K562 (cell line): ENCODE data around the gene PIAS3. TPM values are rescaled to one million over a fixed set of nuclear protein-coding genes. Genes with fewer than 3 reads are reported as not detected.

Experiments used
- BRD4 ChIP-seq: fragments of 200-600 bp; sonication (generic); IDR thresholded peaks from 2 replicates; pipeline ENCODE4 v1.6.1; 2017; ENCODE audit warnings: inconsistent platforms
- HMGN3 ChIP-seq: IDR thresholded peaks from 2 replicates; pipeline ENCODE4 v1.6.1; 2011; ENCODE audit warnings: borderline replicate concordance, low read depth, mild to moderate bottlenecking, mixed read lengths, low read length; ENCODE audit not compliant: insufficient read length; ENCODE audit errors: extremely low read depth
- L3MBTL2 ChIP-seq: fragments of 450-650 bp; IDR thresholded peaks from 2 replicates; pipeline ENCODE4 v1.6.1; 2016; ENCODE audit warnings: mild to moderate bottlenecking, moderate library complexity
- MXI1 ChIP-seq: IDR thresholded peaks from 2 replicates; pipeline ENCODE4 v1.6.1; 2011; ENCODE audit warnings: low read depth, mild to moderate bottlenecking, improper control_type of control experiment, low read length
- PHF21A ChIP-seq: fragments of 450-650 bp; IDR thresholded peaks from 2 replicates; pipeline ENCODE4 v1.6.1; 2017; ENCODE audit warnings: low read depth, borderline replicate concordance
- REST ChIP-seq, 2 experiments: fragments of 450-650 bp; formaldehyde crosslinking in 1 of 2; IDR thresholded peaks; 2 replicates each; pipeline versions ENCODE4 v1.4.0 to v1.6.1; 2014 to 2020; ENCODE audit warnings: mild to moderate bottlenecking in 2 of 2, borderline replicate concordance in 1 of 2, low read depth in 1 of 2
- RREB1 ChIP-seq: fragments of 250-450 bp; sonication (Bioruptor Pico); IDR thresholded peaks from 2 replicates; pipeline ENCODE4 v1.4.0; 2020
- SNRNP70 ChIP-seq: fragments of 200-400 bp; formaldehyde crosslinking; optimal IDR thresholded peaks from 2 replicates; pipeline ENCODE3; 2017; ENCODE audit warnings: low read depth, low read length
- TAF7 ChIP-seq: fragments of 450-650 bp; IDR thresholded peaks from 2 replicates; pipeline ENCODE4 v1.6.1; 2016; ENCODE audit warnings: missing genetic modification characterization, missing compliant biosample characterization
- THAP12 ChIP-seq: fragments of 250-450 bp; sonication (Bioruptor Pico); IDR thresholded peaks from 2 replicates; pipeline ENCODE4 v1.9.0; 2021; ENCODE audit warnings: mild to moderate bottlenecking, inconsistent platforms
- ZNF551 ChIP-seq: fragments of 250-450 bp; sonication (Bioruptor Pico); IDR thresholded peaks from 2 replicates; pipeline ENCODE4 v1.5.0; 2021; ENCODE audit warnings: mild to moderate bottlenecking, moderate library complexity
- polyA plus RNA-seq, 8 experiments: library from polyadenylated mRNA; depleted of rRNA in 4 of 8; stranded (reverse) in 5 of 8; unstranded in 3 of 8; fragments of >200 nt; fragmentation: Nextera tagmentation in 2 of 8; fragmentation: Illumina TruSeq in 1 of 8; extraction: Ambion mirVana in 2 of 8; extraction: Trizol in 1 of 8; gene quantifications; 2 replicates each; pipeline versions ENCODE4 v1.2.1 to v1.2.3, GENCODE V29; 2011 to 2014; ENCODE audit warnings: inconsistent platforms in 1 of 8, missing spikeins in 1 of 8
- total RNA-seq, 7 experiments: library from RNA; depleted of rRNA in 6 of 7; stranded (reverse); fragments of >200 nt in 6 of 7; fragmentation: Illumina TruSeq in 2 of 7; extraction: Trizol in 2 of 7; gene quantifications; 2 replicates each; pipeline versions ENCODE4 v1.2.1 to v1.2.3, GENCODE V29; 2011 to 2021; ENCODE audit warnings: low replicate concordance in 1 of 7

PIAS3 gene
- total and polyA plus RNA-seq, 9 of the 15 experiments (the other 6 are each of a cell fraction or from before 2014, with no cell fraction given) = 1.1 to 25.6 (median 7.9) TPM

GRCh38 chr1:145845514-145846161 lies 13.2 kb downstream of the PIAS3 start, which contains the start of gene NUDT17 (continued):
- peak; percentile 56; the same call in 1 of the 2 replicates for TF ChIP-seq REST (IDR thresholded peaks at IDR 0.05; ENCODE audit: borderline replicate concordance)
- TF ChIP-seq REST (CRISPR knock-in tag; IDR thresholded peaks at IDR 0.05; ENCODE audit: low read depth) = 0 out of 2 replicates have a peak, but pooled peaks have one; percentile 18
- TF ChIP-seq HMGN3 = peak; percentile 75
- no peak for TF ChIP-seq RREB1 (CRISPR knock-in tag)
- TF ChIP-seq ZNF551 = no peak
- peak; percentile 56; the same call in 1 of the 2 replicates for TF ChIP-seq PHF21A
- no peak for TF ChIP-seq SNRNP70
- no peak for TF ChIP-seq TAF7
- no peak for TF ChIP-seq THAP12 (CRISPR knock-in tag)
- TF ChIP-seq BRD4 = no peak
- no peak for TF ChIP-seq MXI1
- TF ChIP-seq L3MBTL2 = peak; percentile 84
